GM12878 (cell line): Measurements from ENCODE around the gene COA1. TPM values are rescaled to one million over a fixed set of nuclear protein-coding genes. Genes with fewer than 3 reads are reported as not detected.

Experiments
- ATAC-seq: fragments of 200-7000 bp; cut with Tn5 transposase; 3 replicates; pipeline ENCODE4 v1.9.1; 2020; ENCODE audit warnings: mild to moderate bottlenecking, moderate library complexity
- BruUV-seq: library from RNA; stranded (reverse); fragments of 400-500 nt; replicated peaks from 2 replicates; lab custom pipeline; 2021; lab: Mats Ljungman, UMichigan
- CTCF ChIA-PET: fragments of 300-600 bp; sonication (Branson Sonifier 250); formaldehyde crosslinking; extraction: SDS; loops from one replicate; lab custom pipeline; 2021; ENCODE audit warnings: inconsistent platforms; lab: Yijun Ruan, JAX
- POLR2A ChIA-PET: fragments of 350-600 bp; formaldehyde crosslinking; extraction: SDS; loops from one replicate; lab custom pipeline; 2021; ENCODE audit warnings: inconsistent platforms; lab: Charles Lee
- RAD21 ChIA-PET: fragments of 300-600 bp; sonication (Branson Sonifier 250); formaldehyde crosslinking; loops from one replicate; lab custom pipeline; 2023; ENCODE audit warnings: antibody characterized with exemption; ENCODE audit not compliant: unreplicated experiment; lab: Charles Lee
- SMC1A ChIA-PET: fragments of 300-600 bp; sonication (Branson Sonifier 250); formaldehyde crosslinking; loops from one replicate; lab custom pipeline; 2023; ENCODE audit not compliant: unreplicated experiment, uncharacterized antibody; lab: Charles Lee
- DNase-seq: peaks from one replicate; pipeline ENCODE4 v3.0.0-alpha.2; 2011; ENCODE audit warnings: low read depth, low spot score
- FAIRE-seq: peaks from 3 replicates; lab custom pipeline; 2011; peaks lifted over from hg19 to GRCh38; lab: Jason Lieb, UNC
- H2AFZ ChIP-seq: 2 replicates; pipeline ENCODE4 v1.6.0; 2011; ENCODE audit warnings: low read depth, low read length, control low read depth; ENCODE audit not compliant: control insufficient read depth
- H3K27ac ChIP-seq: 2 replicates; pipeline ENCODE4 v1.5.1; 2011; ENCODE audit warnings: control low read depth; ENCODE audit not compliant: control insufficient read depth, insufficient read depth
- H3K27me3 ChIP-seq, 2 experiments: replicated peaks in 1 of 2; 2 replicates each; pipeline versions ENCODE4 v1.6.0 to v1.6.1; 2011; ENCODE audit warnings: low read length in 1 of 2; ENCODE audit not compliant: control insufficient read depth in 2 of 2, insufficient read depth in 2 of 2
- H3K36me3 ChIP-seq, 2 experiments: 2 replicates each; pipeline ENCODE4 v1.5.1; 2011; ENCODE audit warnings: low read length in 1 of 2; ENCODE audit not compliant: control insufficient read depth in 2 of 2, insufficient read depth in 2 of 2
- H3K4me1 ChIP-seq: 2 replicates; pipeline ENCODE4 v1.6.1; 2011; ENCODE audit warnings: mild to moderate bottlenecking, low read length, moderate library complexity, mixed read lengths; ENCODE audit not compliant: control insufficient read depth, insufficient read depth
- H3K4me2 ChIP-seq: 2 replicates; pipeline ENCODE4 v1.6.0; 2011; ENCODE audit warnings: control low read depth; ENCODE audit not compliant: control insufficient read depth, insufficient read depth
- H3K4me3 ChIP-seq: fragments of 200-600 bp; sonication (generic); 2 replicates; pipeline ENCODE4 v1.5.1; 2016
- H3K79me2 ChIP-seq: 2 replicates; pipeline ENCODE4 v1.6.0; 2011; ENCODE audit warnings: low read length; ENCODE audit not compliant: control insufficient read depth, insufficient read depth
- H3K9ac ChIP-seq: 2 replicates; pipeline ENCODE4 v1.8.0; 2011; ENCODE audit warnings: low read length, control low read depth, mixed read lengths; ENCODE audit not compliant: control insufficient read depth, insufficient read depth
- H3K9me3 ChIP-seq: replicated peaks from 3 replicates; pipeline ENCODE4 v1.5.1; 2011; ENCODE audit warnings: mild to moderate bottlenecking, low read length; ENCODE audit not compliant: control insufficient read depth, insufficient read depth
- H4K20me1 ChIP-seq: 2 replicates; pipeline ENCODE4 v1.6.0; 2011; ENCODE audit not compliant: control insufficient read depth, insufficient read depth
- ATF3 ChIP-seq: IDR thresholded peaks from 2 replicates; pipeline ENCODE4 v1.6.1; 2011; ENCODE audit warnings: low read depth, mild to moderate bottlenecking, low read length, moderate library complexity, borderline replicate concordance; ENCODE audit errors: extremely low read depth
- BHLHE40 ChIP-seq, 2 experiments: fragments of 450-650 bp in 1 of 2; IDR thresholded peaks; 2 replicates each; pipeline ENCODE4 v1.6.1; 2011 to 2017; ENCODE audit warnings: low read depth in 2 of 2, borderline replicate concordance in 1 of 2, improper control_type of control experiment in 1 of 2, low read length in 1 of 2, mild to moderate bottlenecking in 1 of 2
- CBX5 ChIP-seq: sonication (generic); IDR thresholded peaks from 2 replicates; pipeline ENCODE4 v1.6.1; 2016; ENCODE audit warnings: low read depth, moderate library complexity, mild to moderate bottlenecking, inconsistent platforms
- CEBPB ChIP-seq, 2 experiments: fragments of 150-350 bp in 1 of 2; IDR thresholded peaks; 2 replicates each; pipeline ENCODE4 v1.6.1; 2012 to 2014; ENCODE audit warnings: low read depth in 2 of 2, low read length in 2 of 2, borderline replicate concordance in 1 of 2, inconsistent platforms in 1 of 2
- EP300 ChIP-seq, 2 experiments: fragments of 150-350 bp in 1 of 2; IDR thresholded peaks; 2 replicates each; pipeline ENCODE4 v1.6.1; 2011 to 2012; ENCODE audit warnings: low read depth in 2 of 2, low read length in 2 of 2, borderline replicate concordance in 1 of 2, improper control_type of control experiment in 1 of 2, inconsistent platforms in 1 of 2; ENCODE audit not compliant: control insufficient read depth in 1 of 2
- HDAC2 ChIP-seq: fragments of 200-600 bp; sonication (generic); IDR thresholded peaks from 2 replicates; pipeline ENCODE4 v1.6.1; 2017
- IRF3 ChIP-seq: fragments of 450-650 bp; IDR thresholded peaks from 2 replicates; pipeline ENCODE4 v1.6.1; 2014; ENCODE audit warnings: mild to moderate bottlenecking
- JUND ChIP-seq: IDR thresholded peaks from 2 replicates; pipeline ENCODE4 v1.6.1; 2012; ENCODE audit warnings: low read depth, mild to moderate bottlenecking, low read length, improper control_type of control experiment, moderate library complexity
- PAX5 ChIP-seq: IDR thresholded peaks from 2 replicates; pipeline ENCODE4 v1.6.1; 2011; ENCODE audit warnings: low read depth, low read length, borderline replicate concordance
- SREBF1 ChIP-seq: IDR thresholded peaks from 2 replicates; pipeline ENCODE4 v1.6.1; 2012; ENCODE audit warnings: mild to moderate bottlenecking, low read length
- STAT3 ChIP-seq: IDR thresholded peaks from 2 replicates; pipeline ENCODE4 v1.6.1; 2011; ENCODE audit warnings: low read depth, low read length, improper control_type of control experiment
- USF1 ChIP-seq: IDR thresholded peaks from 2 replicates; pipeline ENCODE4 v1.6.1; 2011; ENCODE audit warnings: borderline replicate concordance, low read depth, mild to moderate bottlenecking, moderate library complexity, mixed read lengths, low read length; ENCODE audit not compliant: insufficient read depth; ENCODE audit errors: extremely low read length
- ZNF217 ChIP-seq: fragments of 450-650 bp; IDR thresholded peaks from 2 replicates; pipeline ENCODE4 v1.6.1; 2017; ENCODE audit warnings: antibody characterized with exemption, mild to moderate bottlenecking
- in situ Hi-C: fragments of 300-500 bp; cut with MboI; formaldehyde crosslinking; loops from 9 replicates; pipeline ENCODE4 v1.14.3; 2018; ENCODE audit warnings: mixed read lengths
- intact Hi-C: fragments of 100-400 bp; cut with micrococcal nuclease; formaldehyde crosslinking; loops from one replicate; pipeline ENCODE4 v1.14.2; 2022; ENCODE audit not compliant: unreplicated experiment
- polyA plus RNA-seq, 11 experiments: library from polyadenylated mRNA; depleted of rRNA in 4 of 11; unstranded in 6 of 11; stranded (reverse) in 5 of 11; fragments of >200 nt; fragmentation: Nextera tagmentation in 4 of 11; fragmentation: Illumina TruSeq in 1 of 11; extraction: Ambion mirVana in 4 of 11; extraction: Trizol in 1 of 11; gene quantifications; 1 replicate in 1 of 11; 2 replicates in 10 of 11; pipeline versions ENCODE4 v1.2.1 to v1.2.3, GENCODE V29; 2011 to 2016; ENCODE audit warnings: inconsistent platforms in 2 of 11, missing spikeins in 2 of 11, low read depth in 1 of 11
- total RNA-seq, 4 experiments: library from RNA; depleted of rRNA in 3 of 4; stranded (reverse); fragments of >200 nt in 3 of 4; fragmentation: Illumina TruSeq in 1 of 4; extraction: Trizol in 1 of 4; gene quantifications; 2 replicates each; pipeline versions ENCODE4 v1.2.1 to v1.2.3, GENCODE V29; 2013 to 2021

COA1 gene
- total and polyA plus RNA-seq, 10 of the 15 experiments (the other 5 are each of a cell fraction or from before 2014, with no cell fraction given) = 83.1 to 258 (median 111) TPM

- no peaks in the 10 kb centered on the region for H3K79me2 ChIP-seq
- H3K27ac ChIP-seq = no peak overlapping the region
- DNase-seq (no peak), FAIRE-seq (no peak), ATAC-seq (no peak)
- no TSS peak for BruUV-seq
- ChIA-PET POLR2A (interaction anchor here (0.7 kb wide), 1 partner anchor 10 kb away, joined by 3 read pairs; no protein-coding TSS in a partner anchor), RAD21 (interaction anchor here (1.0 kb wide), 1 partner anchor 16 kb away, joined by 3 read pairs; the partner anchor contains the start of gene BLVRA), SMC1A (interaction anchor here (0.9 to 1.6 kb wide), 4 partner anchors 8 to 97 kb away, joined by 3 to 4 read pairs (median 3); no protein-coding TSS in a partner anchor), CTCF (interaction anchor here (0.8 kb wide), 1 partner anchor 43 kb away, joined by 4 read pairs; no protein-coding TSS in a partner anchor)
- no peak for TF ChIP-seq ZNF217
- no peak for TF ChIP-seq PAX5
- no peak for TF ChIP-seq IRF3
- no peak for TF ChIP-seq BHLHE40 (IDR thresholded peaks at IDR 0.05; ENCODE audit: borderline replicate concordance in 1 of 2, low read depth in 2 of 2, low read length in 1 of 2)
- no peak for TF ChIP-seq STAT3
- no peak for TF ChIP-seq USF1
- no peak for TF ChIP-seq ATF3
- TF ChIP-seq SREBF1 = no peak
- TF ChIP-seq CBX5 = no peak
- TF ChIP-seq HDAC2 = no peak
- TF ChIP-seq CEBPB (IDR thresholded peaks at IDR 0.05; ENCODE audit: borderline replicate concordance in 1 of 2, low read depth in 2 of 2, low read length in 2 of 2) = no peak
- no peak for TF ChIP-seq JUND
- TF ChIP-seq EP300 (IDR thresholded peaks at IDR 0.05; ENCODE audit: borderline replicate concordance in 1 of 2, control insufficient read depth in 1 of 2, low read depth in 2 of 2, low read length in 2 of 2) = no peak
- no peaks in the 10 kb centered on the region for H4K20me1 ChIP-seq
- no peak overlapping the region for H3K4me3 ChIP-seq
- no peaks in the 10 kb centered on the region; the same call in 1 of the 2 replicates for H3K4me1 ChIP-seq
- no peak overlapping the region for H2AFZ ChIP-seq
- no peak overlapping the region for H3K9ac ChIP-seq
- no peaks in the 10 kb centered on the region for H3K9me3 ChIP-seq
- in situ Hi-C loops = no loop called here
- H3K36me3 ChIP-seq = no peaks in the 10 kb centered on the region
- H3K27me3 ChIP-seq = no peaks in the 10 kb centered on the region
- intact Hi-C loops = no loop called here
- H3K4me2 ChIP-seq = no peak overlapping the region
Measured at GRCh38 chr7:43742692-43743091, 13.4 kb upstream of the COA1 start.
